ENCODE results near the gene SH3RF2.
"Not testable (repeated sequence)": the region's sequence is repeated elsewhere in the genome, so short reads cannot be mapped to it uniquely, and the experiment has no call there.

The SH3RF2 gene

DNA sequence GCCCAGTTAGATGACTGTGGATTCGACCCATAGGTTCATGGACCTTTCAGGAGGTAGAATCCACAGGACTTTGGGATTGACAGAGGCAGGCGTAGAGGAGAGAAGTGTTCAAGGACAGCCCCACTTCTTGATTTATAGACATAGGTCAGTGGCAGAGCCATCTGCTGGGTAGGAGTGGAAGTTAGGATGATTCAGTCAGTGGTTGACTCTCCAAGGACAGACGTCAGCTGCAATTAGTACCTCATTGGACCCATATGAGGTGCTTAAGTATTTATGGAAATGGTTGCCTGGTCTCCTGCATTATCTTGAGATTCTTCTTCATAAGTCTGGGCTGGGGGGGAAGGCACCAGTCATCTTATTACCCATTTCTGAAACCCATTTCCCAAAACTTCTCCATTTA, 70.9 kb downstream of the SH3RF2 start:
- DNase-seq (ENCODE audit: low read depth in 2 of 2): no peak

- no peak for DNase-seq (ENCODE audit: low read depth in 2 of 2)
Observed at GRCh38 chr5:146007989-146008388, 71.6 kb downstream of the SH3RF2 start.

GRCh38 chr5:146009020-146009419, 72.6 kb downstream of the SH3RF2 start:
- no peak for DNase-seq (ENCODE audit: low read depth in 2 of 2)

GRCh38 chr5:146010447-146010846, 74.1 kb downstream of the SH3RF2 start:
- not testable (repeated sequence) for DNase-seq (ENCODE audit: low read depth in 2 of 2)

- no peak for DNase-seq (ENCODE audit: low read depth in 2 of 2)
Observed at GRCh38 chr5:146013761-146014160, 77.4 kb downstream of the SH3RF2 start.

- DNase-seq (ENCODE audit: low read depth in 2 of 2): no peak
Observed at GRCh38 chr5:146015001-146015400, 78.6 kb downstream of the SH3RF2 start.

GRCh38 chr5:146016764-146017484, 80.5 kb downstream of the SH3RF2 start:
- DNase-seq (ENCODE audit: low read depth in 2 of 2): no peak

- no peak for DNase-seq (ENCODE audit: low read depth in 2 of 2)
Observed at GRCh38 chr5:146018514-146019375, 82.4 kb downstream of the SH3RF2 start.

DNA sequence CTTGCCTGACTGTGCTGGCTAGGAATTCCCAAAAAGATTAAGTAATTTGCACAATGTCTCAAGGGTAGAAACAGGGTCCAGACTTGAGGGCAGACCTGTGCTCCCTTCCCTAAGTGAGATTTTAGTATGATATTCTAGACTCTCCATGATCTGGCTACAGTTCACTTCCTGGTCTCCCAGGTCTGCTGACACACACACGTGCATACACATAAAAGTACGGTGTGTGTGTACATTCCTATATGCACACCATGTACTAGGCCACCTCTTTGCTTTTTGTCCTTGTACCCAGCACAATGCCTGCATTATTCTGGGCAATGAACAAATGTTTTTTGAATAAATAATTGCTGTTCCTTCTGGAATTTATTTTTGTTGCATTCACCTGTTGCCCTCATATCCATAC, 83.7 kb downstream of the SH3RF2 start:
- no peak for DNase-seq (ENCODE audit: low read depth in 2 of 2)

- DNase-seq (ENCODE audit: low read depth in 2 of 2): no peak
Observed at GRCh38 chr5:146024034-146024433, 87.7 kb downstream of the SH3RF2 start.

DNA sequence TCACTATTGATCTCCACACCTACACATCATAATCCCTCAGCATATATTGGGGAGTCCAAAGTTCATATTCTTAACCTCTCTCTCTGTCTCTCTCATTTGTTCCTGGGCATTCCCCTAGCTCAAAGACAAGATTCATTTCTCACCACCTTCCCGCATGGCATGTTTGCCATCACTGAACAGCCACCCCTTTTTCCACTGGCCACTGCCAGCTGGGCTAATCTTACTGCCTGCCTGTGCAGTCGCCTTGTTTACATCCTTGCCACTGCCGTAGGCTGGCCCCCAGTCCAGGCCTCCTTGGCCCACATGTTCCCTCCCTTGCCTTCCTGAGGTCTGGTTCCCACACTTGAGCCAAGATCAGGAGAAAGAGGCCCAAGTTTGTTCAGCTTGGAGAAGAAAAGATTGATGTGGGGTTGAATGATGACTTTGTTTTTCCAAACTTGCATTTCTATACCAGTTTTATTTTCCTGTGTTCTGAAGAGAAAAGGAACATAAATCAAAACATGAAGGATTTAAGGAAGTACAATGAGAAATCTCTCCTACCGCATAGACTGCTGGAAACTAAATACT, 88.8 kb downstream of the SH3RF2 start:
- DNase-seq (ENCODE audit: low read depth in 2 of 2): no peak

- DNase-seq (ENCODE audit: low read depth in 2 of 2): no peak
Observed at GRCh38 chr5:146025681-146026080, 89.3 kb downstream of the SH3RF2 start.

DNA sequence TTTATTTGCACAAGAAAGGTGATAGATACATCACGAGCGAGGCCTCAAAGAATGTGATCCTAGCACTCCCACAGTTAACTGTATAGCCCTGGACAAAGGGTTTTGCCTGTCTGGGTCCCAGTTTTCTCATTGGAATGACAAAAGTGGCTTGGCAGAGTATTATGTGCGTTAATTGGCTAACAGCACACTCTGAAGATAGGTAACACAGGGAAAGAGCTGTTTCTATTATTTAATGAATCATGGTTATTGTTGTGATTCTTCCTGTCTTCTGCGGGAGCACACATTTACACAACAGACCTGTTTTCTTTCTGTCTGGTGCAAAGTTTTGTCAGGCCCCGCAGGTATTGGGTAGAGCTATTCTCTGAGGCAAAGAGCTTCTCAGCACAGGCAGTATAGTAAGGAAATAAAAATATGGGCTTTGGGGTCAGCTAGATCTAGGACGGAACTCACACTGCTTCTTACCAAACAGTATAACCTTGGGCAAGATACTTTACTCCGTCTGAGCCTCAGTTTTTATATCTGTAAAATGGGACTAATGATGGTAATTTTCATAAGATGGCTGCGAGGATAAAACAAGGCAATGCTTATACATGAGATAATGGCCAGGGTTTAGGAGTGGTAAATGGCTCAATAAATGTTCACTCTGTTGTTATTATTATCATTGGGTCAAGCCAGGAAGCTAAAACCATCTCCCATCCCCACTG, 90.1 kb downstream of the SH3RF2 start:
- no peak for DNase-seq (ENCODE audit: low read depth in 2 of 2)

DNA sequence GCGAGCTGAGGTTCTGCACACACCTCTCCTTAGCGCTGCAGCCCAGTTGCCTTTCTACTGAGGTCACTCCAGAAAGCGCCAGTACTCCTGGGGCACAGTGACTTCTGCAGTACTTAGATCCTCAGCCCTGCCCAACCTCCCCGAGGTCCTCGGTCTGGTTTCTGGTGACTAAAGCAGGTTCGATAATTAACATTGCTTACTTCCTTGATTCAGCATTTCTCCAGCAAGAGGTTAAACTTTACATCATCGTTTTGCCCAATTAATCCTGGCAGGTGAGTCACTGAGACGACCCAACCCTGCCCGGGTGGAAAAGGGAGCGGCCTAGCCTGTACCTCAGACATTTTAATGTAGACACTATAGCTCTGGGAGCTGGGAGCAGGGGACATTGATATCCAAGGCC, 91.4 kb downstream of the SH3RF2 start:
- no peak for DNase-seq (ENCODE audit: low read depth in 2 of 2)

DNA sequence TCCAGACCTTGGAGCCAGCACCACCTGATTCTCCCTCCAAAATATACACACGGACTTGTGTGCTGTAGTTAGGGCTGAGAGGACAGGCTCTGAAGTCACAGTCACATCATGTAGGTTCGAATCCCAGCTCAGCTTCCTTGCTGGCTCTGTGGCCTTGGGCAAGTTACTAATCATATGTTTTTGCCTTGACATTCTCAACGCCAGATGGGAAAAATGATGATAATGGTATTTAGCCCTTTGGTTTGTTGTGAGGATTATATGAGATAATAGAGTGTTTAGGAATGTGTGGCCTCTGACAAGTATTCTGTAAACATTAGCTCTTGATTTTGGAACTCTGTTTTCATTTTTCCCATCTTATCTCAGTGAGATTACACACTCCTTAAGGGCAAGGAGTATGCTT, 96.5 kb downstream of the SH3RF2 start:
- DNase-seq (ENCODE audit: low read depth in 2 of 2): no peak

GRCh38 chr5:146034127-146034526, 97.7 kb downstream of the SH3RF2 start:
- no peak for DNase-seq (ENCODE audit: low read depth in 2 of 2)

- no peak for DNase-seq (ENCODE audit: low read depth in 2 of 2)
Observed at GRCh38 chr5:146034605-146035004, 98.2 kb downstream of the SH3RF2 start.

DNA sequence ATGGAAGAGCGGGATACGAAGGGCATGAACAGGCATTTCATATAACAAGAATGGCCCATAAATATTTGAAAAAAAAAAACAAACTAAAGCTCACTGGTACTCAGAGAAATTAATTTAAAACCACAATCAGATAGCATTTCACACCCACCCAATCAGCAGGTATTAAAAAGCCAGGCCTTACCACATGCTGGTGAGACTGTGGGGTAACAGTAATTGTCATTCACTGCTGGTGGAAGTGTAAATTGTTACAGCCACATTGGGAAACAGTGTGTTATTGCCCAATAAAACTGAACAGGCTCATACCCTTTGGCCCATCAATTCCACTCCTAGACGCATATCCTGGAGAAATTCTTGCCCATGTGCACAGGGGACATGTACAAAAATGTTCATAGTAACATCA, 103.0 kb downstream of the SH3RF2 start:
- no peak for DNase-seq (ENCODE audit: low read depth in 2 of 2)

DNA sequence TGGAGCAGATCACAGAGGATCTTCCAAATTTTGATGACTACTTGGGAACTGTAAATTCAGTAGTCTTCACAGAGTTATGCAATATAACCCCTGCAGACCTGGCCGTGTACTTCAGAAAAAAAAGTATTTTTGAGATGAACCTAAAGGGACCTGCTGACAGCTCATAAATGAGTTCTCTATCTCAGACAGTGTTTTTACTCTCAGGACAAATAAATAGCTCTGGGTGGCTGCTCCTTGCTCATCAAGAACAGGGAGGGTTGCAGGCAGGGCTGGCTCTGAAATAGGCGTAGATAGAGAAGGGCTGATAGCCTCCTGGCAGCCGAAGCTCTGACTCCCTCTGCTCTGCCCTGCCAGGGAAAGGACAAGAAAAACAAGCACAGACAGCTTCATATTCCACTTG, 104.1 kb downstream of the SH3RF2 start:
- DNase-seq (ENCODE audit: low read depth in 2 of 2): no peak

DNA sequence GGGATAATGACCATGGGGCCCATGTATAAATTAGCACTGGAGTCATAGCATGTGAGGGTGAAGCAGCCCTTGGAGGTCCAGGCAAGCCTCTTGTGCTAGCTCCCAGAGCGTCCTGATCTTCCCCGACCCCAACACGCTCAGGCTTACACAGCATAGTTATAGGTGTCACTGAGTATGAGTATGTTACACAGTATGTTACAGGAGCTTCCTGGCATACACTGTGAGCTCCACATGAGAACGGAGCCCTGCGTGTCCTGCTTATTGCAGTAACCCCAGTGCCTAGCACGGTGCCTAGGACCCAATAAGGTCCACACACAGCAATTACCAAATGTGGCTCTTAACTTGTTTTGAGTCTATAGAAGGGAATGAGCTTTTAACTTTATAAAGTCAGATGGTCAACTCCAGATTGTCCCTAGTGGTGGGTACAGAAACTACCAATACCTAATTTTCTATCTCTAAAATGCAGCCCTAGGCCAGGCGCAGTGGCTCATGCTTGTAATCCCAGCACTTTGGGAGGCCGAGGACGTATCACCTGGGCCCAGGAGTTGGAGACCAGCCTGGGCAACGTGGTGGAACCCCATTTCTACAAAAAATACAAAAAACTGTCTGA, 104.9 kb downstream of the SH3RF2 start:
- DNase-seq (ENCODE audit: low read depth in 2 of 2): no peak

GRCh38 chr5:146042628-146043279, 106.4 kb downstream of the SH3RF2 start:
- no peak for DNase-seq (ENCODE audit: low read depth in 2 of 2)

Measured in stimulated activated CD4-positive, alpha-beta T cell treated with anti-CD3 and anti-CD28 coated beads, Interleukin-12 subunit alpha, Interleukin-12 subunit beta, amount 100 ng/mL, for 24 hours (primary cell).